8988T (cell line): ENCODE measurements around the gene TENT5C.

Source experiments
- DNase-seq: peaks from one replicate; pipeline ENCODE4 v3.0.0; 2011

The TENT5C gene

GRCh38 chr1:117638759-117639158 is 32.9 kb downstream of the TENT5C start:
- no peak for DNase-seq

DNA sequence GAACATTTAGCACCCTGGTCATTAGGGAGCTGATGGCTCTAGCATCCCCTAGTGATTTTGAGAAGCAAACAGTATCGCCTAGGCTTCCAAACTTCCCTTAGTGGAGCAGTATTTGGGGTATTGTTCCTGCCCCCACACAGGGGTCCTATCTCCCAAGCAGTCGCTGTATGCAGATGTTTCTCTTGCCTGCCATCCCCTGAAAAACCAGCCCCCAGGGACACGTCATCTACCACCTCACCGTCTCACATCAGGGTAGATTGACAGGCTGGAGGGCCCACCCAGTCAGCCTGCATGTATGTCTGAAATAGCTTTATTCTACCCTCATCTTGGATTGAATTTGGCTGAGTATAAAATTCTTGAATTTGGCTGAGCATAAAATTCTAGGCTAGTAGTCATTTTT is 33.9 kb downstream of the TENT5C start:
- no peak for DNase-seq

DNA sequence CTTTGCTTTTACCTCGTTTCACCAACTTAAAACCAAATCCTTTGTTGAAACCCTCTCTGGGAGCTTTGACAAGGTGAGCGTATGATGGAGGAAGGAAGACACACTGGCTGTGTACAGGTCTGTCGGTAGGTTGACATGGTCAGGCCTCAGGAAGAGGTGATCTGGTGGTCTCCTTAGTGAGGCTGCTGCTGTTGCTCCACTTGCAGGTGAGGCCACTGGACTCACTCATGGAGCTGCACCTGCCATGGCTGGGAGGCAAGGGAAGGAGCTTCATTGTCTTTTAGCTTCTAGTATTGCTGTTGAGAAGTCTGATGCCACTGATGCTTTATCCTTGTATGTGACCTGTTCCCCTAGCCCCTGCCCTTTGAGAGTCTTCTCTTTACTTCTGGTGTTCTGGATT is 35.7 kb downstream of the TENT5C start:
- DNase-seq: no peak

- DNase-seq: no peak
These were observed 37.1 kb downstream of the TENT5C start for GRCh38 chr1:117642963-117643362.

DNA sequence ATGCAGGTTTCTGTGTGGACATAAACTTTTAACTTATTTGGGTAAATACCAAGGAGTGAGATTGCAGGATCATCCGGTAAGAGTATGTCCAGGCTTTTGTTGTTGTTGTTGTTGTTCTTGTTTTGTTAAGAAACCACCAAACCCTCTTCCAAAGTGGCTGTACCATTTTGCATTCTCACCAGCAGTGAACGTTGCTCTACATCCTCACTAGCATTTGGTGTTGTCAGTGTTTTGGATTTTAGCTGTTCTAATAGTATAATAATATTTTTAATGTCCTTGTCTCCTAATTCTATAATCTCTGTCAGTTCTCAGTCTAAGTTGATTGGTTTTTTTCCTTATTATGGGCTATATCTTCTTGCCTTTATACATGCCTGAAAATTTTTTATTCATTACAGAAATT is 37.8 kb downstream of the TENT5C start:
- DNase-seq: no peak

DNA sequence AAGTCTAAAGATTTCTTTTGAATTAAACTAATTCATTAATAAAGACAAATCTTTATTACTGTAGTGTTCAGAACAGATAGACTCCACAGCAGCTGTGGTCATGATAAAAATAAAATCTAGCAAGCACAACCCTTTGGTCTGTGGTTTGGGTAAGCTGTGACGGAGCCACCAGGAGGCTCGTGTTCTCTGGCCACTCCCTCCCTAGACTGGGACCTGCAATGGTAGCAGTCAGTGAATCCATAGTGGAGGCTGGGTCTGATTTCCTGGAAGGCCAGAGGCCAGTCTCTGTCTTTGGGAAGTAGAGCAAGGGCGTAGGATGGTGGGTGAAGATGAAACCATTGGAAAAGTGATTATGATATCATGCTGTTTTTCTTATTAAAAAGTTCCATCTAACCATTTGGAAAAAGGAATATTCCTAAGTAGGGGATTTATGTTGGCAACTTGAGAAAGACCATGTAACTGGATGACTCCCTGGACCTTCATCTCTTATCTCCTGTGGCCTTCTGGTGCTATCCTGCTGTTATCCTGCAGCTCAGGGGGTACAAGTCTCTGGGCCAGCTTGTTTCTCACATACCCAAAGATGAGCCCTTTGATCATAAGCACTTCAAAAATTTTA is 39.0 kb downstream of the TENT5C start:
- DNase-seq: no peak

GRCh38 chr1:117645343-117645742 is 39.5 kb downstream of the TENT5C start:
- DNase-seq: no peak

GRCh38 chr1:117646007-117646811 is 40.4 kb downstream of the TENT5C start:
- no peak for DNase-seq

- no peak for DNase-seq
These were observed 41.1 kb downstream of the TENT5C start for GRCh38 chr1:117646956-117647355.

DNA sequence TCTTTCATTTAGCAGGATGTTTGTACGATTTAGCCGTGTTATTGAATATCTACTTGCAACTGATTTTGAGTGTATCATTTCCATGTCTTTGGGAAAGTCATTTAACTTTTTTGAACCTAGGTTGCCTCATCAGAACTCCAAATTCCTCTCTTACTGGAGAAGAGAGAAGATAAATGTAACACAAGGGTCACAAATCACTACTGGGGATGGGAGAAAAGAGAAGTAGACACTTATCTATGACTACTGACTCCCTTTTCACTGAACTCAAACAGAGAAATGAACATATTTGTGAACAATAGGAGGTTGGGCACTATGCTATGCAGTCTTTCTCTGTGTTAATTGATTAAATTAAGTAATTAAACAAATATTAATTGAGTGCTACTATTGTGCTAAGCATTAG is 42.2 kb downstream of the TENT5C start:
- no peak for DNase-seq

DNA sequence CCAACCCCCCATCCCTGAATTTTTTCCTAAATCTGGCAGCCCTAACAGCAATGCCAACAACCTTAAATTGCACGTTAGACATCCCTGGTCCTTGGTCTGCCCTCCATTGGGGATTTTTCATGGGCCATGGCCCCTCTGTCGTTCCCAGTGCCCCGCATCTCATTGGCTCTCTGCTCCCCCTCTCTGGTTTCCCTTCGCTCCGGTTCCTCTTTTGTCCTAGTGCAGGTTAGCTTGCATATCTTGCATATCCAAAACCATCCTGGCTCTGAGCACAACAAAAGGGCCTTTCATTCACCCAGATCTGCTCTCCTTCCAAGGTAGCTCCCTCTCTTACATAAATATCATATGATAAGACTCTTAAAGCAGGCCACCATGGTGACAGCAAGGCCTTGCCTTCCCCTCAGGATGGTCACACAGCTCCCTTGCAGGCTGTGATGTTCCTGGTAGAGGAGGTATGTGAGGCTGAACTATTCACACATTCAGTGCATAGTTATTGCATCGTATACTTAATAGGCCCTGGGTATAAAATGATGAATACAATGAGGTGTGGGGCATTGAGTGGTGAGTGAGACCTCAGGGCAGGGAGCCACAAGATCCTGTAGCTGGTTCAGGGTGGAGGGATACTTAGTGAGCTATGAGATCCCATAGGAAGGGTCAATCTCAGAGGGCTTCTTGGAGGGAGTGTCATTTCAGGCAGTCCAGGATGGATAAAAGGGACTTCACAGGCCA is 45.2 kb downstream of the TENT5C start:
- no peak for DNase-seq

- no peak for DNase-seq
These were observed 45.8 kb downstream of the TENT5C start for GRCh38 chr1:117651616-117652015.

DNA sequence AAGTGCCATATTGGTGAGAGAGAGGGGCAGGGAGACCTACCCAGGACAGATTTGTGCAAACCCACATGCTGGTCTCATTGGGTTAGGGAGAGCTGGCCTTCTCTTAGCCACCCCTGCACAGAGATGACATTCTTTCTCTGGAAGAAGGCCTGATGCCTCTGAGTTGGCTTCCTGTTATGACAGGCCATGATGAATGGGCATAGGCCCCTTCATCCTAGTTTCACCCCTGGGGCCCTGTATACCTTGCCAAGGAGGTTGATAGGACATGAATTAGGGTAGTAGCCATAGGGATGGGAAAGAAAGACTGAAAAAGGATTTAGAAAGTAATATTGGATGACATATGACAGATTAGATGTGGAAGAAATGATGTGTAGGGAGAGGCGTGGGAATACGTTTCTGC is 46.6 kb downstream of the TENT5C start:
- DNase-seq: no peak

DNA sequence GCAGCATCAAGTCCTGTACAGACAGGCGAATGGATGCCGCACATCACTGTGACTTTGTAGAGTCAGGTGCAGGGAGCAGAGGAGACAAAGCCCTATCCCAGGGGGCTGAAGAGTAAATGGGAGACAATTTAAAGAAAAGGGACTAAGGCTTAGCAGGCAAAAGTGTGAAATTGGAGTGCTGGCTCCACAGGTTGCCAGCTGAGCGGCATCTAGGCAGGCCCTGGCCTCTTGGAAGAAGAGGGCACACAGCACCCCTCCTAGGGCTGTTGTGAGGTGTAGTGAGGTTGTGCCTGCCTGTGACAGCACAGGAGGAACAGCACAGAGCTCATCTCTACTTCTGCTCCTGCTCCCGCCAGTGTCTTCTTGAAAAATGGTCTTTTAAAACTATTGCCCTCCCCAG is 47.3 kb downstream of the TENT5C start:
- no peak for DNase-seq

DNA sequence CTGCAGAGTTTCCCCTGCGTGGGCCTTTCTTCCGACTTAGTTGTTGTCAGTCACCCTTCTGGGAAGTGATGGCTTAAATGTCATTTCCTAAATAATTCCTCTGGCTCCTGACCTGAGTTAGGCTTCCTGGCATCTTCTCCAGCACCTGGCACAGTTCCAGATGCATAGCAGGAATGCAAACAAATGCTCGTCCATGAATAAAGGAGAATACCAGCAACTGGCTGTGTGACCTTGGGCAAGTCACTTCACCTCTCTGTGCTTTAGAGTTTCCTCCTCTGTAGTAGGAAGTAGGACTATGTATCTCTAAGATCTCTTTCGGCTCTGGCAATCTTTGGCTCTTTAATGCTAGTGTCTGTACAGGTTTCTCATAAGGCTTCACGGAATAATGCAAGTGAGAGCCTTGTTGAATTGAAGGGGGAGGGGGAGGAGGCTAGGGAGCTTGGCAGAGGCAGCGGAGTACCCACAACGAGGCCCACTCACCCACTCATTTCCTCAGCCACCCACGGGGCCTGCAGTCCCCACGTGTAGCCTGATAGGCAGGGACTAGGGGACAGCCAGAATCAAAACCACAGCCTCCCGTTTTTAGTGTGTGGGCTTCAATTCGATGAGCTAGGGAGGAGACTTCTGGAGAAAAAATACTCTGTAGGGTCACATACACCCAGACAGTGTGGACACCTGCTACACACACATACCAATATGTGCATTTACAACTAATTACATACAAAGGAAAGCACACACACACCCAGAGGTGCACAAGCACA is 48.1 kb downstream of the TENT5C start:
- no peak for DNase-seq

GRCh38 chr1:117654493-117655219 is 48.8 kb downstream of the TENT5C start:
- no peak for DNase-seq

DNA sequence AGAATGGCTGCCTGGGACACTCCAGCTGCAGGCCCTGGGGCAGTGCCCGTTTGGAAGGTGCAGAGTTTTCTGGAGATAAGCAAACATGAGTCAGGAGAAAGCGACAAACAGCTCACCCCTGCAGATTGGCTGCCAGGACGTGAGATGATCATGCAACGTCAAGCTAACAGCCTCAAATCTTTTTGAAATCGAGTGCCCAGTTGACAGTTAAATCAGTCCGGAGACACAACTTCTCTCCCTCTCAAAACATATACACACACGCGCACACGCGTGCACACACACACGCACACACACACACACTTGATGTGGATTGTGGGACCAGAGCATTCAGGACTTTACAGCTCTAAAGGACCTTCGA is 49.4 kb downstream of the TENT5C start:
- no peak for DNase-seq

- no peak for DNase-seq
These were observed 50.4 kb downstream of the TENT5C start for GRCh38 chr1:117656202-117656641.

- DNase-seq: no peak
These were observed 51.2 kb downstream of the TENT5C start for GRCh38 chr1:117657031-117657430.

GRCh38 chr1:117657949-117658660 is 52.3 kb downstream of the TENT5C start:
- DNase-seq: no peak

DNA sequence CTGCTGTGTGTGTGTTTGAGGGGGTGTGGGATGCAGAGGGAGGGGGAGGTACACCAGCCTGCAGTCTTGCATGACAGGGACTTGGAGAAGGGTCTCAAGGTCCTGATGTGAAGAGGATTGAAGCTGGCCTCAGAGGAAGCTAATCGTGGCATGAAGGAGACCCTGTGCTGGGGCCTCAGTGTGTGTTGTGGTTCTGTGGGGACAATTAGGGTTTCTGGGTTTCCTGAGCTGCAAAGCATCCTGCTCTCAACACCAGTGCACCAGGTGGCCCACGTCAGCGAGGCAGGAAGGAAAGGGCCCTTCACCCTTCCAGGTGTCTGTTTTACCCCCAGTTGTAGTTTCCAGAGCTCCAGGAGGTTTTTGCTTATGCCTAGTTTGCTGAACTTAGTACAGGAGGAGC is 52.8 kb downstream of the TENT5C start:
- no peak for DNase-seq
